Measurements from ENCODE around the gene MLLT3.

DNA sequence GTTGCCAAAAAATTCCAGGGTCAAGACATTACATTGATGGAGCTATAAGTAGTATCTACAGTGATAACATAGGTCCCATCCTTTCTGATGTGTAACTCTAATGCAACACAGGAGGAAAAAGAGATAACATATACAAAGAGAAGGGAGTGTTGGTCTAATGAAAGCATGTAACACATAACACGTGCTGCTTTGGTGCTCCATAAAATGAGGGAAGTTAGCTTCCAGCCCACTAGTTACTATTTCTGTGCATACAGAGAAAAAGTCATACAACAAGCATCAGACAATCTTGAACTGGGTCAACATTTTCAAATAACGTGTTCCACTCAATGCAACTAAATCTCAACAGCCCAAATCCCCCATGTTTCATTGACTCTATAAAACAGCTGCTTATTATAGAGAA lies 11.7 kb downstream of the MLLT3 start:
- TF ChIP-seq, protein P1, sequence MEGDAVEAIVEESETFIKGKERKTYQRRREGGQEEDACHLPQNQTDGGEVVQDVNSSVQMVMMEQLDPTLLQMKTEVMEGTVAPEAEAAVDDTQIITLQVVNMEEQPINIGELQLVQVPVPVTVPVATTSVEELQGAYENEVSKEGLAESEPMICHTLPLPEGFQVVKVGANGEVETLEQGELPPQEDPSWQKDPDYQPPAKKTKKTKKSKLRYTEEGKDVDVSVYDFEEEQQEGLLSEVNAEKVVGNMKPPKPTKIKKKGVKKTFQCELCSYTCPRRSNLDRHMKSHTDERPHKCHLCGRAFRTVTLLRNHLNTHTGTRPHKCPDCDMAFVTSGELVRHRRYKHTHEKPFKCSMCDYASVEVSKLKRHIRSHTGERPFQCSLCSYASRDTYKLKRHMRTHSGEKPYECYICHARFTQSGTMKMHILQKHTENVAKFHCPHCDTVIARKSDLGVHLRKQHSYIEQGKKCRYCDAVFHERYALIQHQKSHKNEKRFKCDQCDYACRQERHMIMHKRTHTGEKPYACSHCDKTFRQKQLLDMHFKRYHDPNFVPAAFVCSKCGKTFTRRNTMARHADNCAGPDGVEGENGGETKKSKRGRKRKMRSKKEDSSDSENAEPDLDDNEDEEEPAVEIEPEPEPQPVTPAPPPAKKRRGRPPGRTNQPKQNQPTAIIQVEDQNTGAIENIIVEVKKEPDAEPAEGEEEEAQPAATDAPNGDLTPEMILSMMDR (IDR thresholded peaks at IDR 0.05), result no peak
- TF ChIP-seq POLR2A (IDR thresholded peaks at IDR 0.05) (no peak), EP300 (IDR thresholded peaks at IDR 0.05) (no peak)

Data from suprapubic skin (tissue), 3 donors.